Measurements from ENCODE around the gene WIZ. TPM values are rescaled to one million over a fixed set of nuclear protein-coding genes. Genes with fewer than 3 reads are reported as not detected.

Gene WIZ
- total and polyA plus RNA-seq, 2 of the 8 experiments (the other 6 are each of a cell fraction or from before 2014, with no cell fraction given), result 12.5 to 33.2 TPM

- TF ChIP-seq USF2 (IDR thresholded peaks at IDR 0.05; ENCODE audit: low read length) (no peak), SP1 (IDR thresholded peaks at IDR 0.05; ENCODE audit: low read depth, low read length) (no peak), TAF7 (optimal IDR thresholded peaks at IDR 0.05; ENCODE audit: borderline replicate concordance, low read depth, low read length) (no peak), KDM4A (IDR thresholded peaks at IDR 0.05; ENCODE audit: low read depth, low read length, severe bottlenecking) (no peak), BACH1 (IDR thresholded peaks at IDR 0.05; ENCODE audit: low read length) (no peak)
- TF ChIP-seq, protein P1, sequence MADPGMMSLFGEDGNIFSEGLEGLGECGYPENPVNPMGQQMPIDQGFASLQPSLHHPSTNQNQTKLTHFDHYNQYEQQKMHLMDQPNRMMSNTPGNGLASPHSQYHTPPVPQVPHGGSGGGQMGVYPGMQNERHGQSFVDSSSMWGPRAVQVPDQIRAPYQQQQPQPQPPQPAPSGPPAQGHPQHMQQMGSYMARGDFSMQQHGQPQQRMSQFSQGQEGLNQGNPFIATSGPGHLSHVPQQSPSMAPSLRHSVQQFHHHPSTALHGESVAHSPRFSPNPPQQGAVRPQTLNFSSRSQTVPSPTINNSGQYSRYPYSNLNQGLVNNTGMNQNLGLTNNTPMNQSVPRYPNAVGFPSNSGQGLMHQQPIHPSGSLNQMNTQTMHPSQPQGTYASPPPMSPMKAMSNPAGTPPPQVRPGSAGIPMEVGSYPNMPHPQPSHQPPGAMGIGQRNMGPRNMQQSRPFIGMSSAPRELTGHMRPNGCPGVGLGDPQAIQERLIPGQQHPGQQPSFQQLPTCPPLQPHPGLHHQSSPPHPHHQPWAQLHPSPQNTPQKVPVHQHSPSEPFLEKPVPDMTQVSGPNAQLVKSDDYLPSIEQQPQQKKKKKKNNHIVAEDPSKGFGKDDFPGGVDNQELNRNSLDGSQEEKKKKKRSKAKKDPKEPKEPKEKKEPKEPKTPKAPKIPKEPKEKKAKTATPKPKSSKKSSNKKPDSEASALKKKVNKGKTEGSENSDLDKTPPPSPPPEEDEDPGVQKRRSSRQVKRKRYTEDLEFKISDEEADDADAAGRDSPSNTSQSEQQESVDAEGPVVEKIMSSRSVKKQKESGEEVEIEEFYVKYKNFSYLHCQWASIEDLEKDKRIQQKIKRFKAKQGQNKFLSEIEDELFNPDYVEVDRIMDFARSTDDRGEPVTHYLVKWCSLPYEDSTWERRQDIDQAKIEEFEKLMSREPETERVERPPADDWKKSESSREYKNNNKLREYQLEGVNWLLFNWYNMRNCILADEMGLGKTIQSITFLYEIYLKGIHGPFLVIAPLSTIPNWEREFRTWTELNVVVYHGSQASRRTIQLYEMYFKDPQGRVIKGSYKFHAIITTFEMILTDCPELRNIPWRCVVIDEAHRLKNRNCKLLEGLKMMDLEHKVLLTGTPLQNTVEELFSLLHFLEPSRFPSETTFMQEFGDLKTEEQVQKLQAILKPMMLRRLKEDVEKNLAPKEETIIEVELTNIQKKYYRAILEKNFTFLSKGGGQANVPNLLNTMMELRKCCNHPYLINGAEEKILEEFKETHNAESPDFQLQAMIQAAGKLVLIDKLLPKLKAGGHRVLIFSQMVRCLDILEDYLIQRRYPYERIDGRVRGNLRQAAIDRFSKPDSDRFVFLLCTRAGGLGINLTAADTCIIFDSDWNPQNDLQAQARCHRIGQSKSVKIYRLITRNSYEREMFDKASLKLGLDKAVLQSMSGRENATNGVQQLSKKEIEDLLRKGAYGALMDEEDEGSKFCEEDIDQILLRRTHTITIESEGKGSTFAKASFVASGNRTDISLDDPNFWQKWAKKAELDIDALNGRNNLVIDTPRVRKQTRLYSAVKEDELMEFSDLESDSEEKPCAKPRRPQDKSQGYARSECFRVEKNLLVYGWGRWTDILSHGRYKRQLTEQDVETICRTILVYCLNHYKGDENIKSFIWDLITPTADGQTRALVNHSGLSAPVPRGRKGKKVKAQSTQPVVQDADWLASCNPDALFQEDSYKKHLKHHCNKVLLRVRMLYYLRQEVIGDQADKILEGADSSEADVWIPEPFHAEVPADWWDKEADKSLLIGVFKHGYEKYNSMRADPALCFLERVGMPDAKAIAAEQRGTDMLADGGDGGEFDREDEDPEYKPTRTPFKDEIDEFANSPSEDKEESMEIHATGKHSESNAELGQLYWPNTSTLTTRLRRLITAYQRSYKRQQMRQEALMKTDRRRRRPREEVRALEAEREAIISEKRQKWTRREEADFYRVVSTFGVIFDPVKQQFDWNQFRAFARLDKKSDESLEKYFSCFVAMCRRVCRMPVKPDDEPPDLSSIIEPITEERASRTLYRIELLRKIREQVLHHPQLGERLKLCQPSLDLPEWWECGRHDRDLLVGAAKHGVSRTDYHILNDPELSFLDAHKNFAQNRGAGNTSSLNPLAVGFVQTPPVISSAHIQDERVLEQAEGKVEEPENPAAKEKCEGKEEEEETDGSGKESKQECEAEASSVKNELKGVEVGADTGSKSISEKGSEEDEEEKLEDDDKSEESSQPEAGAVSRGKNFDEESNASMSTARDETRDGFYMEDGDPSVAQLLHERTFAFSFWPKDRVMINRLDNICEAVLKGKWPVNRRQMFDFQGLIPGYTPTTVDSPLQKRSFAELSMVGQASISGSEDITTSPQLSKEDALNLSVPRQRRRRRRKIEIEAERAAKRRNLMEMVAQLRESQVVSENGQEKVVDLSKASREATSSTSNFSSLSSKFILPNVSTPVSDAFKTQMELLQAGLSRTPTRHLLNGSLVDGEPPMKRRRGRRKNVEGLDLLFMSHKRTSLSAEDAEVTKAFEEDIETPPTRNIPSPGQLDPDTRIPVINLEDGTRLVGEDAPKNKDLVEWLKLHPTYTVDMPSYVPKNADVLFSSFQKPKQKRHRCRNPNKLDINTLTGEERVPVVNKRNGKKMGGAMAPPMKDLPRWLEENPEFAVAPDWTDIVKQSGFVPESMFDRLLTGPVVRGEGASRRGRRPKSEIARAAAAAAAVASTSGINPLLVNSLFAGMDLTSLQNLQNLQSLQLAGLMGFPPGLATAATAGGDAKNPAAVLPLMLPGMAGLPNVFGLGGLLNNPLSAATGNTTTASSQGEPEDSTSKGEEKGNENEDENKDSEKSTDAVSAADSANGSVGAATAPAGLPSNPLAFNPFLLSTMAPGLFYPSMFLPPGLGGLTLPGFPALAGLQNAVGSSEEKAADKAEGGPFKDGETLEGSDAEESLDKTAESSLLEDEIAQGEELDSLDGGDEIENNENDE (IDR thresholded peaks at IDR 0.05; ENCODE audit: insufficient replicate concordance, low read length), result no peak
These were observed 50.6 kb downstream of the WIZ start (continued) for GRCh38 chr19:15399234-15399515.

Data from H1 (cell line).